ENCODE results near the gene HCFC1R1.
"Not testable (repeated sequence)": the region's sequence is repeated elsewhere in the genome, so short reads cannot be mapped to it uniquely, and the experiment has no call there.

HCFC1R1 gene

GRCh38 chr16:3057181-3058138 lies 33.7 kb upstream of the HCFC1R1 start:
- DNase-seq (ENCODE audit: low spot score), result no peak

- DNase-seq (ENCODE audit: low spot score), result no peak
These were observed 32.8 kb upstream of the HCFC1R1 start for GRCh38 chr16:3056336-3057180.

GRCh38 chr16:3055734-3056115 lies 32.0 kb upstream of the HCFC1R1 start:
- DNase-seq (ENCODE audit: low spot score), result not testable (repeated sequence)

GRCh38 chr16:3054965-3055733 lies 31.4 kb upstream of the HCFC1R1 start:
- DNase-seq (ENCODE audit: low spot score), result no peak

GRCh38 chr16:3053330-3053710 lies 29.6 kb upstream of the HCFC1R1 start:
- DNase-seq (ENCODE audit: low spot score), result not testable (repeated sequence)

GRCh38 chr16:3052571-3053329 lies 29.0 kb upstream of the HCFC1R1 start:
- not testable (repeated sequence) for DNase-seq (ENCODE audit: low spot score)

GRCh38 chr16:3051494-3051893 lies 27.8 kb upstream of the HCFC1R1 start:
- no peak for DNase-seq (ENCODE audit: low spot score)

GRCh38 chr16:3051009-3051408 lies 27.3 kb upstream of the HCFC1R1 start:
- no peak for DNase-seq (ENCODE audit: low spot score)

- no peak for DNase-seq (ENCODE audit: low spot score)
These were observed 26.7 kb upstream of the HCFC1R1 start for GRCh38 chr16:3050487-3050886.

- no peak for DNase-seq (ENCODE audit: low spot score)
These were observed 26.3 kb upstream of the HCFC1R1 start for GRCh38 chr16:3049921-3050481.

- no peak for DNase-seq (ENCODE audit: low spot score)
These were observed 23.6 kb upstream of the HCFC1R1 start for GRCh38 chr16:3047387-3047720.

- no peak for DNase-seq (ENCODE audit: low spot score)
These were observed 23.1 kb upstream of the HCFC1R1 start for GRCh38 chr16:3046641-3047386.

GRCh38 chr16:3045758-3046640 lies 22.3 kb upstream of the HCFC1R1 start, which contains the start of gene MMP25:
TSS of gene MMP25 (plus strand) at chr16:3046561. CDS start at chr16:3046918, 357 bp downstream.
- DNase-seq (ENCODE audit: low spot score), result no peak

GRCh38 chr16:3044708-3045107 lies 21.0 kb upstream of the HCFC1R1 start:
- DNase-seq (ENCODE audit: low spot score), result no peak

- DNase-seq (ENCODE audit: low spot score), result no peak
These were observed 18.6 kb upstream of the HCFC1R1 start for GRCh38 chr16:3042376-3042775.

GRCh38 chr16:3038896-3039295 lies 15.2 kb upstream of the HCFC1R1 start:
- no peak for DNase-seq (ENCODE audit: low spot score)

GRCh38 chr16:3038256-3038655 lies 14.5 kb upstream of the HCFC1R1 start:
- no peak for DNase-seq (ENCODE audit: low spot score)

- DNase-seq (ENCODE audit: low spot score), result no peak
These were observed 13.1 kb upstream of the HCFC1R1 start, which contains the start of gene BICDL2 for GRCh38 chr16:3036726-3037315. TSS of gene BICDL2 (minus strand) at chr16:3036944. CDS start at chr16:3035496, 1,448 bp downstream.

All from SK-N-DZ (cell line).